IMR-90 (cell line): ENCODE results near the gene ZBTB44. TPM values are rescaled to one million over a fixed set of nuclear protein-coding genes. Genes with fewer than 3 reads are reported as not detected.

ENCODE experiments used
- ATAC-seq: fragments of 200-7000 bp; cut with Tn5 transposase; 2 replicates; pipeline ENCODE4 v1.9.1; 2020; ENCODE audit warnings: low read depth, mild to moderate bottlenecking, moderate library complexity
- BruUV-seq: library from RNA; stranded (reverse); fragments of 400-500 nt; replicated peaks from 2 replicates; lab custom pipeline; 2021; lab: Mats Ljungman, UMichigan
- CTCF ChIA-PET: fragments of 300-600 bp; formaldehyde crosslinking; extraction: SDS; loops from one replicate; lab custom pipeline; 2021; ENCODE audit warnings: antibody characterized with exemption; lab: Yijun Ruan, JAX
- POLR2A ChIA-PET: fragments of 300-600 bp; sonication (Branson Sonifier 250); formaldehyde crosslinking; loops from one replicate; lab custom pipeline; 2022; ENCODE audit warnings: antibody characterized with exemption; ENCODE audit not compliant: unreplicated experiment; lab: Charles Lee
- DNase-seq: peaks from one replicate; pipeline ENCODE4 v3.0.0; 2013
- H2AFZ ChIP-seq: replicated peaks from 2 replicates; pipeline ENCODE3; 2013; ENCODE audit warnings: low read length, mild to moderate bottlenecking; ENCODE audit not compliant: poor library complexity
- H2AK5ac ChIP-seq: 2 replicates; pipeline ENCODE4 v1.6.1; 2013; ENCODE audit warnings: low read depth, low read length, inconsistent platforms
- H2AK9ac ChIP-seq: replicated peaks from 2 replicates; pipeline ENCODE3; 2013; ENCODE audit warnings: mild to moderate bottlenecking, low read depth, low read length, moderate library complexity; ENCODE audit not compliant: poor library complexity
- H2BK120ac ChIP-seq: 2 replicates; pipeline ENCODE4 v1.6.1; 2013; ENCODE audit warnings: low read depth, low read length, inconsistent platforms
- H2BK15ac ChIP-seq: 3 replicates; pipeline ENCODE4 v1.6.1; 2013; ENCODE audit warnings: low read depth, low read length, inconsistent platforms
- H2BK20ac ChIP-seq: 2 replicates; pipeline ENCODE4 v1.6.1; 2013; ENCODE audit warnings: low read depth, mild to moderate bottlenecking, inconsistent platforms, low read length, moderate library complexity
- H2BK5ac ChIP-seq: 2 replicates; pipeline ENCODE4 v1.6.1; 2013; ENCODE audit warnings: mild to moderate bottlenecking, low read depth, low read length, inconsistent platforms; ENCODE audit not compliant: poor library complexity, severe bottlenecking
- H3K14ac ChIP-seq: replicated peaks from 2 replicates; pipeline ENCODE4 v1.6.1; 2013; ENCODE audit warnings: low read depth, low read length, inconsistent platforms
- H3K18ac ChIP-seq: 2 replicates; pipeline ENCODE4 v1.6.1; 2013; ENCODE audit warnings: low read depth, low read length, control low read depth
- H3K23ac ChIP-seq: 2 replicates; pipeline ENCODE4 v1.6.1; 2013; ENCODE audit warnings: low read depth, low read length, inconsistent platforms
- H3K27ac ChIP-seq: 2 replicates; pipeline ENCODE4 v1.5.1; 2013; ENCODE audit warnings: mild to moderate bottlenecking, control low read depth, low read length; ENCODE audit not compliant: insufficient read depth
- H3K27me3 ChIP-seq: 2 replicates; pipeline ENCODE4 v1.6.1; 2013; ENCODE audit warnings: low read length; ENCODE audit not compliant: control insufficient read depth, insufficient read depth
- H3K36me3 ChIP-seq: 2 replicates; pipeline ENCODE4 v1.6.1; 2013; ENCODE audit warnings: low read length, mixed read lengths; ENCODE audit not compliant: control insufficient read depth, insufficient read depth
- H3K4ac ChIP-seq: 2 replicates; pipeline ENCODE4 v1.6.1; 2013; ENCODE audit warnings: low read depth, low read length, inconsistent platforms
- H3K4me1 ChIP-seq: 2 replicates; pipeline ENCODE4 v1.6.1; 2013; ENCODE audit warnings: low read length, mixed read lengths; ENCODE audit not compliant: control insufficient read depth, insufficient read depth
- H3K4me2 ChIP-seq: 2 replicates; pipeline ENCODE4 v1.6.1; 2013; ENCODE audit warnings: low read depth, mild to moderate bottlenecking, control low read depth, low read length, moderate library complexity
- H3K4me3 ChIP-seq: 2 replicates; pipeline ENCODE4 v1.5.1; 2013; ENCODE audit warnings: low read depth, mild to moderate bottlenecking, control low read depth, low read length, moderate library complexity; ENCODE audit not compliant: insufficient read depth
- H3K56ac ChIP-seq: 2 replicates; pipeline ENCODE4 v1.6.1; 2013; ENCODE audit warnings: low read length, inconsistent platforms; ENCODE audit not compliant: insufficient read depth; ENCODE audit errors: extremely low read depth
- H3K79me1 ChIP-seq, 2 experiments: 2 replicates each; pipeline ENCODE4 v1.6.1; 2013; ENCODE audit warnings: low read length in 2 of 2, inconsistent platforms in 1 of 2, low read depth in 1 of 2
- H3K9ac ChIP-seq: 2 replicates; pipeline ENCODE4 v1.6.1; 2013; ENCODE audit warnings: low read depth, low read length, control low read depth
- H3K9me1 ChIP-seq: 2 replicates; pipeline ENCODE4 v1.6.1; 2013; ENCODE audit warnings: low read length, inconsistent platforms; ENCODE audit not compliant: insufficient read depth
- H3K9me3 ChIP-seq: 2 replicates; pipeline ENCODE4 v1.6.1; 2013; ENCODE audit warnings: low read length; ENCODE audit not compliant: control insufficient read depth, insufficient read depth
- H4K20me1 ChIP-seq: 2 replicates; pipeline ENCODE4 v1.6.1; 2013; ENCODE audit warnings: low read length, inconsistent platforms; ENCODE audit not compliant: insufficient read depth
- H4K5ac ChIP-seq: 2 replicates; pipeline ENCODE4 v1.6.1; 2013; ENCODE audit warnings: mild to moderate bottlenecking, low read depth, low read length, control low read depth
- H4K8ac ChIP-seq, 2 experiments: 2 replicates each; pipeline ENCODE4 v1.6.1; 2013; ENCODE audit warnings: low read depth in 2 of 2, low read length in 2 of 2, control low read depth in 1 of 2, inconsistent platforms in 1 of 2
- H4K91ac ChIP-seq: 2 replicates; pipeline ENCODE4 v1.6.1; 2013; ENCODE audit warnings: low read depth, low read length, inconsistent platforms; ENCODE audit not compliant: insufficient read depth
- BHLHE40 ChIP-seq: fragments of 150-350 bp; IDR thresholded peaks from 2 replicates; pipeline ENCODE4 v1.6.1; 2016; ENCODE audit warnings: mild to moderate bottlenecking, low read depth, low read length
- NFE2L2 ChIP-seq: fragments of 150-350 bp; IDR thresholded peaks from 2 replicates; pipeline ENCODE4 v1.6.1; 2016; ENCODE audit warnings: low read depth, mild to moderate bottlenecking, low read length
- RFX5 ChIP-seq: IDR thresholded peaks from 2 replicates; pipeline ENCODE4 v1.8.0; 2012; ENCODE audit warnings: low read depth, mild to moderate bottlenecking, low read length, moderate library complexity
- SMC3 ChIP-seq: fragments of 150-350 bp; IDR thresholded peaks from 2 replicates; pipeline ENCODE4 v1.6.1; 2016; ENCODE audit warnings: low read depth, mild to moderate bottlenecking, antibody characterized with exemption, low read length, moderate library complexity
- USF2 ChIP-seq: fragments of 150-350 bp; IDR thresholded peaks from 2 replicates; pipeline ENCODE4 v1.6.1; 2017; ENCODE audit warnings: mild to moderate bottlenecking, antibody characterized with exemption, low read length, low read depth
- dilution Hi-C: fragments of 300-500 bp; cut with HindIII; formaldehyde crosslinking; loops from one replicate; pipeline ENCODE4 v1.14.3; 2018; ENCODE audit warnings: low sequenced_read_pairs; ENCODE audit not compliant: unreplicated experiment
- in situ Hi-C: fragments of 300-500 bp; cut with MboI; formaldehyde crosslinking; loops from 3 replicates; pipeline ENCODE4 v1.14.3; 2019; ENCODE audit warnings: low sequenced_read_pairs, inconsistent platforms, mixed read lengths
- intact Hi-C: fragments of 100-400 bp; cut with micrococcal nuclease; formaldehyde crosslinking; loops from 2 replicates; pipeline ENCODE4 v1.10.0; 2022
- polyA plus RNA-seq, 3 experiments: library from polyadenylated mRNA; depleted of rRNA; stranded (reverse); fragments of >200 nt; gene quantifications; 2 replicates each; pipeline ENCODE4 v1.2.3, GENCODE V29; 2012; ENCODE audit warnings: low replicate concordance in 1 of 3
- total RNA-seq: library from RNA; depleted of rRNA; stranded (reverse); fragments of >200 nt; gene quantifications from 2 replicates; pipeline ENCODE4 v1.2.3, GENCODE V29; 2012
- TF ChIP-seq, protein P1 (sequence below): fragments of 150-350 bp; IDR thresholded peaks from 2 replicates; pipeline ENCODE4 v1.6.1; 2016; ENCODE audit warnings: low read depth, mild to moderate bottlenecking, low read length, moderate library complexity, borderline replicate concordance

ZBTB44 gene
- total and polyA plus RNA-seq, 2 of the 4 experiments (the other 2 are of a cell fraction) = 6.9 to 23.3 TPM

- H3K23ac ChIP-seq = no peak overlapping the region
- H3K18ac ChIP-seq = no peak overlapping the region
- no peak overlapping the region for H4K5ac ChIP-seq
- H3K27me3 ChIP-seq = no peaks in the 10 kb centered on the region
- H2AFZ ChIP-seq = no peak overlapping the region
- DNase-seq (no peak), ATAC-seq (no peak)
- no peak overlapping the region for H4K8ac ChIP-seq
- H3K36me3 ChIP-seq = 0 out of 2 replicates have a peak, but pooled peaks cover 1% of the 10 kb centered on the region
- H3K9ac ChIP-seq = no peak overlapping the region
- no peak overlapping the region for H3K27ac ChIP-seq
- H3K4me3 ChIP-seq = no peak overlapping the region
- intact Hi-C loops (loop anchor here (5.0 to 10.0 kb wide), 2 partner anchors 73 to 115 kb away; partner anchors contain the start of gene ADAMTS8), dilution Hi-C loops (no loop called here), in situ Hi-C loops (no loop called here)
- TF ChIP-seq USF2 (no peak), NFE2L2 (no peak), BHLHE40 (no peak), RFX5 (no peak), SMC3 (no peak)
- TF ChIP-seq, protein P1, sequence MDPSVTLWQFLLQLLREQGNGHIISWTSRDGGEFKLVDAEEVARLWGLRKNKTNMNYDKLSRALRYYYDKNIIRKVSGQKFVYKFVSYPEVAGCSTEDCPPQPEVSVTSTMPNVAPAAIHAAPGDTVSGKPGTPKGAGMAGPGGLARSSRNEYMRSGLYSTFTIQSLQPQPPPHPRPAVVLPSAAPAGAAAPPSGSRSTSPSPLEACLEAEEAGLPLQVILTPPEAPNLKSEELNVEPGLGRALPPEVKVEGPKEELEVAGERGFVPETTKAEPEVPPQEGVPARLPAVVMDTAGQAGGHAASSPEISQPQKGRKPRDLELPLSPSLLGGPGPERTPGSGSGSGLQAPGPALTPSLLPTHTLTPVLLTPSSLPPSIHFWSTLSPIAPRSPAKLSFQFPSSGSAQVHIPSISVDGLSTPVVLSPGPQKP = no peak
- no peaks in the 10 kb centered on the region for H3K9me3 ChIP-seq
- H2BK120ac ChIP-seq = no peak overlapping the region
- H3K14ac ChIP-seq = no peak overlapping the region
- no peak overlapping the region for H3K4ac ChIP-seq
- H2BK15ac ChIP-seq = no peak overlapping the region
- CTCF ChIA-PET = interaction anchor here (0.6 kb wide), 2 partner anchors 83 to 110 kb away, joined by 3 read pairs; no protein-coding TSS in a partner anchor
- POLR2A ChIA-PET = no interaction called here
- BruUV-seq = no TSS peak
- peaks cover 17 to 27% of the 10 kb centered on the region in 2 experiments for H3K79me1 ChIP-seq
- H3K4me1 ChIP-seq = 0 out of 2 replicates have a peak, but pooled peaks cover 4% of the 10 kb centered on the region
- no peak overlapping the region for H2AK5ac ChIP-seq
- H3K9me1 ChIP-seq = 0 out of 2 replicates have a peak, but pooled peaks cover 2% of the 10 kb centered on the region
- no peak overlapping the region for H3K56ac ChIP-seq
- no peak overlapping the region for H2BK5ac ChIP-seq
- H4K20me1 ChIP-seq = peaks cover 8% of the 10 kb centered on the region; the same call in 1 of the 2 replicates
- no peak overlapping the region for H2AK9ac ChIP-seq
- H3K4me2 ChIP-seq = no peak overlapping the region
- H4K91ac ChIP-seq = no peak overlapping the region
- H2BK20ac ChIP-seq = no peak overlapping the region
Observed at GRCh38 chr11:130312046-130312445, 2.7 kb downstream of the ZBTB44 start.
